Endothelial cell of umbilical vein (primary cell): ENCODE data around the gene NSUN4. TPM values are rescaled to one million over a fixed set of nuclear protein-coding genes. Genes with fewer than 3 reads are reported as not detected.

ENCODE experiments used
- BruUV-seq: library from RNA; stranded (reverse); fragments of 400-500 nt; replicated peaks from 2 replicates; lab custom pipeline; 2021; lab: Mats Ljungman, UMichigan
- CTCF ChIA-PET: fragments of 300-600, 350-600 bp; sonication (Branson Sonifier 250); formaldehyde crosslinking; loops from one replicate; lab custom pipeline; 2021; ENCODE audit warnings: antibody characterized with exemption, inconsistent platforms; lab: Charles Lee
- POLR2A ChIA-PET: fragments of 300-600, 350-600 bp; sonication (Branson Sonifier 250); formaldehyde crosslinking; loops from one replicate; lab custom pipeline; 2021; ENCODE audit warnings: antibody characterized with exemption, inconsistent platforms; lab: Charles Lee
- DNase-seq: peaks from one replicate; pipeline ENCODE4 v3.0.0-alpha.2; 2011; ENCODE audit warnings: low read depth, low spot score
- FAIRE-seq: peaks from 2 replicates; lab custom pipeline; 2011; peaks lifted over from hg19 to GRCh38; lab: Jason Lieb, UNC
- H2AFZ ChIP-seq: 2 replicates; pipeline ENCODE4 v1.6.0; 2012; ENCODE audit warnings: low read depth, low read length, control low read depth, inconsistent platforms
- H3K27ac ChIP-seq: 2 replicates; pipeline ENCODE4 v1.5.1; 2011; ENCODE audit warnings: low read depth, mild to moderate bottlenecking, control low read depth, low read length, moderate library complexity; ENCODE audit not compliant: insufficient read depth
- H3K27me3 ChIP-seq, 2 experiments: 2 replicates each; pipeline versions ENCODE4 v1.6.0 to v1.6.1; 2011; ENCODE audit warnings: low read length in 2 of 2, mixed read lengths in 1 of 2; ENCODE audit not compliant: control insufficient read depth in 2 of 2, insufficient read depth in 2 of 2
- H3K36me3 ChIP-seq, 2 experiments: 2 replicates in 1 of 2; 3 replicates in 1 of 2; pipeline ENCODE4 v1.5.1; 2011; ENCODE audit warnings: low read length in 2 of 2, mild to moderate bottlenecking in 1 of 2, moderate library complexity in 1 of 2; ENCODE audit not compliant: control insufficient read depth in 2 of 2, insufficient read depth in 2 of 2; ENCODE audit errors: extremely low read depth in 1 of 2
- H3K4me1 ChIP-seq: 3 replicates; pipeline ENCODE4 v1.5.1; 2011; ENCODE audit warnings: mild to moderate bottlenecking, low read length; ENCODE audit not compliant: control insufficient read depth, insufficient read depth; ENCODE audit errors: extremely low read depth
- H3K4me2 ChIP-seq: 2 replicates; pipeline ENCODE4 v1.6.1; 2011; ENCODE audit warnings: low read length, control low read depth, mixed read lengths; ENCODE audit not compliant: insufficient read depth
- H3K4me3 ChIP-seq, 3 experiments: fragments of 200-600 bp in 1 of 3; sonication (generic), shearing (Covaris generic) in 1 of 3; replicated peaks in 1 of 3; 2 replicates each; pipeline ENCODE4 v1.5.1; 2011 to 2016; ENCODE audit warnings: control low read depth in 3 of 3, low read length in 3 of 3, mild to moderate bottlenecking in 2 of 3, inconsistent platforms in 1 of 3, low read depth in 1 of 3, moderate library complexity in 1 of 3; ENCODE audit not compliant: insufficient read depth in 1 of 3
- H3K79me2 ChIP-seq: 2 replicates; pipeline ENCODE4 v1.6.0; 2012; ENCODE audit warnings: low read length, inconsistent platforms; ENCODE audit not compliant: control insufficient read depth, insufficient read depth
- H3K9ac ChIP-seq: replicated peaks from 2 replicates; pipeline ENCODE3; 2011; ENCODE audit warnings: low read length, control low read depth; ENCODE audit not compliant: insufficient read depth; ENCODE audit errors: extremely low read depth
- H3K9me1 ChIP-seq: replicated peaks from 3 replicates; pipeline ENCODE4 v1.6.0; 2011; ENCODE audit warnings: mild to moderate bottlenecking, low read length; ENCODE audit not compliant: control insufficient read depth, insufficient read depth; ENCODE audit errors: extremely low read depth
- H3K9me3 ChIP-seq: replicated peaks from 2 replicates; pipeline ENCODE4 v1.5.1; 2012; ENCODE audit warnings: low read length, inconsistent platforms; ENCODE audit not compliant: control insufficient read depth, insufficient read depth
- H4K20me1 ChIP-seq: replicated peaks from 2 replicates; pipeline ENCODE3; 2011; ENCODE audit warnings: mild to moderate bottlenecking, low read length; ENCODE audit not compliant: control insufficient read depth, insufficient read depth; ENCODE audit errors: extremely low read depth
- CTCF ChIP-seq, 2 donors: IDR thresholded peaks; 1 replicate in 1 of 2; 2 replicates in 1 of 2; pipeline ENCODE4 v1.5.1; 2011; ENCODE audit warnings: low read length in 2 of 2, mild to moderate bottlenecking in 2 of 2, moderate library complexity in 2 of 2, control low read depth in 1 of 2, inconsistent platforms in 1 of 2, low read depth in 1 of 2; ENCODE audit not compliant: insufficient read depth in 1 of 2; ENCODE audit errors: extremely low read depth in 1 of 2
- EZH2 ChIP-seq: IDR thresholded peaks from 2 replicates; pipeline ENCODE4 v1.6.1; 2012; ENCODE audit warnings: borderline replicate concordance, low read depth, mild to moderate bottlenecking, moderate library complexity, low read length, inconsistent platforms; ENCODE audit not compliant: severe bottlenecking
- FOS ChIP-seq: IDR thresholded peaks from 2 replicates; pipeline ENCODE4 v1.6.1; 2011; ENCODE audit warnings: mild to moderate bottlenecking, low read length, moderate library complexity, borderline replicate concordance; ENCODE audit not compliant: insufficient read depth
- GATA2 ChIP-seq: IDR thresholded peaks from 2 replicates; pipeline ENCODE4 v1.7.0; 2011; ENCODE audit warnings: low read depth, mild to moderate bottlenecking, moderate library complexity, mixed read lengths, low read length; ENCODE audit not compliant: insufficient read length, insufficient read depth
- JUN ChIP-seq: IDR thresholded peaks from 2 replicates; pipeline ENCODE4 v1.6.1; 2011; ENCODE audit warnings: borderline replicate concordance, low read depth; ENCODE audit not compliant: insufficient read length, insufficient read depth
- MAX ChIP-seq: IDR thresholded peaks from 2 replicates; pipeline ENCODE4 v1.6.1; 2011; ENCODE audit not compliant: insufficient read depth, insufficient read length
- MYC ChIP-seq: IDR thresholded peaks from one replicate; pipeline ENCODE4 v1.6.1; 2011; ENCODE audit warnings: mild to moderate bottlenecking, low read depth, low read length
- POLR2A ChIP-seq: IDR thresholded peaks from 2 replicates; pipeline ENCODE4 v1.6.1; 2012; ENCODE audit warnings: low read depth, mild to moderate bottlenecking, control low read depth, low read length
- POLR2AphosphoS5 ChIP-seq: IDR thresholded peaks from 2 replicates; pipeline ENCODE4 v1.6.1; 2012; ENCODE audit warnings: low read depth, mild to moderate bottlenecking, control low read depth, low read length, moderate library complexity; ENCODE audit not compliant: insufficient read depth
- dilution Hi-C: fragments of 300-500 bp; cut with MboI; formaldehyde crosslinking; loops from one replicate; pipeline ENCODE4 v1.15.0; 2019; ENCODE audit warnings: low sequenced_read_pairs; ENCODE audit not compliant: extremely low pct_ligation_motif_present
- intact Hi-C: fragments of 100-400 bp; cut with micrococcal nuclease; formaldehyde crosslinking; loops from one replicate; pipeline ENCODE4 v1.10.0; 2022
- polyA plus RNA-seq, 4 experiments: library from polyadenylated mRNA; depleted of rRNA in 3 of 4; stranded (reverse) in 3 of 4; unstranded in 1 of 4; fragments of >200 nt; gene quantifications; 2 replicates each; pipeline versions ENCODE4 v1.2.1 to v1.2.3, GENCODE V29; 2011 to 2012; ENCODE audit warnings: missing spikeins in 1 of 4
- total RNA-seq: library from RNA; stranded (reverse); gene quantifications from 2 replicates; pipeline ENCODE4 v1.2.3, GENCODE V29; 2021

Gene NSUN4
- total and polyA plus RNA-seq, 2 donors (not counting 3 experiments of a cell fraction or from before 2014, with no cell fraction given) = 21.6 to 23.4 TPM

GRCh38 chr1:46409063-46409372 is 68.4 kb downstream of the NSUN4 start:
- no peaks in the 10 kb centered on the region for H3K4me1 ChIP-seq
- no peak for TF ChIP-seq FOS
- TF ChIP-seq MAX = no peak
- no peak for TF ChIP-seq CTCF (IDR thresholded peaks at IDR 0.05; ENCODE audit: extremely low read depth in 1 of 2, insufficient read depth in 1 of 2, low read depth in 1 of 2, low read length in 2 of 2)
- TF ChIP-seq EZH2 = no peak
- TF ChIP-seq GATA2 = no peak
- TF ChIP-seq POLR2A = no peak
- no peak for TF ChIP-seq POLR2AphosphoS5
- no peak for TF ChIP-seq JUN
- no peak for TF ChIP-seq MYC
- H3K79me2 ChIP-seq = no peaks in the 10 kb centered on the region
- H3K27me3 ChIP-seq = peaks cover 0 to 1% of the 10 kb centered on the region in 2 experiments
- no peak overlapping the region for H3K27ac ChIP-seq
- no TSS peak for BruUV-seq
- no peaks in the 10 kb centered on the region for H4K20me1 ChIP-seq
- H3K9me1 ChIP-seq = no peaks in the 10 kb centered on the region
- ChIA-PET CTCF (interaction anchor here (0.8 to 1.8 kb wide), 7 partner anchors 10 to 117 kb away, joined by 3 to 12 read pairs (median 3); no protein-coding TSS in a partner anchor), POLR2A (no interaction called here)
- dilution Hi-C loops = no loop called here
- FAIRE-seq (no peak), DNase-seq (no peak)
- intact Hi-C loops = no loop called here
- H3K4me3 ChIP-seq = no peak overlapping the region
- no peak overlapping the region for H3K9ac ChIP-seq
- H3K9me3 ChIP-seq = no peaks in the 10 kb centered on the region
- no peak overlapping the region for H3K4me2 ChIP-seq
- H2AFZ ChIP-seq = no peak overlapping the region
- no peaks in the 10 kb centered on the region for H3K36me3 ChIP-seq
